COLO668 (cell line): ENCODE results near the gene GMEB2.
A peak's percentile ranks its signal among the peaks of the same experiment; 100 is the strongest.
"Not testable (repeated sequence)": the region's sequence is repeated elsewhere in the genome, so short reads cannot be mapped to it uniquely, and the experiment has no call there.

ENCODE experiments used
- DNase-seq: peaks from one replicate; lab custom pipeline; 2025; ENCODE audit not compliant: unreplicated experiment; lab: John Stamatoyannopoulos, UW

Gene GMEB2

GRCh38 chr20:63657937-63658748 lies 31.2 kb upstream of the GMEB2 start, which contains the start of gene RTEL1:
Gene RTEL1, plus strand, starts transcription at chr20:63658312. Its CDS starts 1,091 bp downstream, at chr20:63659403.
- DNase-seq = peak; percentile 95

GRCh38 chr20:63657260-63657936 lies 30.5 kb upstream of the GMEB2 start:
- peak; percentile 50 for DNase-seq

GRCh38 chr20:63656451-63656850 lies 29.6 kb upstream of the GMEB2 start:
- no peak for DNase-seq

GRCh38 chr20:63655249-63655648 lies 28.3 kb upstream of the GMEB2 start:
- peak; percentile 42 for DNase-seq

- DNase-seq = no peak
Measured at GRCh38 chr20:63653974-63654668, 27.2 kb upstream of the GMEB2 start.

GRCh38 chr20:63653041-63653973 lies 26.4 kb upstream of the GMEB2 start, which contains the start of gene STMN3:
Gene STMN3, minus strand, starts transcription at chr20:63653424. Its CDS starts 79 bp downstream, at chr20:63653345.
- peak; percentile 88 for DNase-seq

GRCh38 chr20:63652192-63652980 lies 25.5 kb upstream of the GMEB2 start:
- DNase-seq = peak; percentile 65

- peak; percentile 67 for DNase-seq
Measured at GRCh38 chr20:63651942-63652191, 25.0 kb upstream of the GMEB2 start.

- not testable (repeated sequence) for DNase-seq
Measured at GRCh38 chr20:63650486-63650885, 23.6 kb upstream of the GMEB2 start.

GRCh38 chr20:63648895-63649589 lies 22.1 kb upstream of the GMEB2 start:
- no peak for DNase-seq

GRCh38 chr20:63648190-63648589 lies 21.3 kb upstream of the GMEB2 start:
- no peak for DNase-seq

- no peak for DNase-seq
Measured at GRCh38 chr20:63645218-63645617, 18.3 kb upstream of the GMEB2 start.

GRCh38 chr20:63643946-63644345 lies 17.0 kb upstream of the GMEB2 start:
- DNase-seq = no peak

- no peak for DNase-seq
Measured at GRCh38 chr20:63643499-63643898, 16.6 kb upstream of the GMEB2 start.

- peak; percentile 55 for DNase-seq
Measured at GRCh38 chr20:63642527-63643247, 15.8 kb upstream of the GMEB2 start.

GRCh38 chr20:63641792-63642523 lies 15.1 kb upstream of the GMEB2 start:
- peak; percentile 95 for DNase-seq

- DNase-seq = no peak
Measured at GRCh38 chr20:63641146-63641791, 14.4 kb upstream of the GMEB2 start.

GRCh38 chr20:63640686-63641085 lies 13.8 kb upstream of the GMEB2 start:
- DNase-seq = not testable (repeated sequence)
